ENCODE results near the gene SDK1. TPM values are rescaled to one million over a fixed set of nuclear protein-coding genes. Genes with fewer than 3 reads are reported as not detected.

Gene SDK1
- total and polyA plus RNA-seq, 2 of the 8 experiments (the other 6 are each of a cell fraction or from before 2014, with no cell fraction given): 3.3 to 7.2 TPM

DNA sequence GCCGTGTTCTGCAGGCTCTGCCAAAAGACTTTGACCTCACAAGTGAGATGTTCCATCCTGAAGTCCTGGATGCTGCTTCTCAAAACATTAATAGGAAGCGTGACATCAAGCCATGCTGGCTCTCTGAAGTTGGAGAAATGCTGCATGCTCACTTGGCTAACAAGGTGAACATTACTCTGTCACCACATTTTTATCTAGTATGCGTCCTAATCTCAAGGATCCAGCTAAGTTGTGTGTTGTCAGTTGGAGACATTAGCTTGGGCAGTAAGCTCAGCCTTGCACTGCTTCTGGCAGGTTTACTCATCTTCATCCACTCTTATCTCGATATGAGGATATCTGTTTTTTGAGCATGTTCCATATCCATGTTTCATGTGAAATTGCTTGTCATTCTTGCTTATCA lies 165.2 kb downstream of the SDK1 start:
- no peaks in the 10 kb centered on the region for H3K4me1 ChIP-seq (replicated peaks in 1 of 4; ENCODE audit: control insufficient read depth in 3 of 4, insufficient read depth in 4 of 4, low read length in 3 of 4)
- H3K14ac ChIP-seq (ENCODE audit: insufficient read length): no peak overlapping the region
- no peak overlapping the region for H3K23ac ChIP-seq (ENCODE audit: insufficient read length)
- ChIA-PET POLR2A (ENCODE audit: partially characterized antibody) (no interaction called here), CTCF (ENCODE audit: partially characterized antibody) (interaction anchor here (1.2 kb wide), 1 partner anchor 16 kb away, joined by 3 read pairs; no protein-coding TSS in a partner anchor)
- no peak for TF ChIP-seq NANOG (IDR thresholded peaks at IDR 0.05; ENCODE audit: insufficient read depth, low read depth, low read length, poor library complexity, severe bottlenecking)
- TF ChIP-seq PHF8 (conservative IDR thresholded peaks at IDR 0.05; ENCODE audit: low read depth, low read length): no peak
- no peak for TF ChIP-seq GABPA (IDR thresholded peaks at IDR 0.05; ENCODE audit: borderline replicate concordance, insufficient read depth, low read length)
- no peak for TF ChIP-seq TCF12 (IDR thresholded peaks at IDR 0.05; ENCODE audit: low read depth, low read length)
- TF ChIP-seq POLR2AphosphoS5 (IDR thresholded peaks at IDR 0.05; ENCODE audit: low read depth, low read length): no peak
- no peak for TF ChIP-seq SIRT6 (IDR thresholded peaks at IDR 0.05; ENCODE audit: low read length)
- no peak for TF ChIP-seq EGR1 (IDR thresholded peaks at IDR 0.05; ENCODE audit: borderline replicate concordance, low read depth, low read length)
- TF ChIP-seq, protein P1, sequence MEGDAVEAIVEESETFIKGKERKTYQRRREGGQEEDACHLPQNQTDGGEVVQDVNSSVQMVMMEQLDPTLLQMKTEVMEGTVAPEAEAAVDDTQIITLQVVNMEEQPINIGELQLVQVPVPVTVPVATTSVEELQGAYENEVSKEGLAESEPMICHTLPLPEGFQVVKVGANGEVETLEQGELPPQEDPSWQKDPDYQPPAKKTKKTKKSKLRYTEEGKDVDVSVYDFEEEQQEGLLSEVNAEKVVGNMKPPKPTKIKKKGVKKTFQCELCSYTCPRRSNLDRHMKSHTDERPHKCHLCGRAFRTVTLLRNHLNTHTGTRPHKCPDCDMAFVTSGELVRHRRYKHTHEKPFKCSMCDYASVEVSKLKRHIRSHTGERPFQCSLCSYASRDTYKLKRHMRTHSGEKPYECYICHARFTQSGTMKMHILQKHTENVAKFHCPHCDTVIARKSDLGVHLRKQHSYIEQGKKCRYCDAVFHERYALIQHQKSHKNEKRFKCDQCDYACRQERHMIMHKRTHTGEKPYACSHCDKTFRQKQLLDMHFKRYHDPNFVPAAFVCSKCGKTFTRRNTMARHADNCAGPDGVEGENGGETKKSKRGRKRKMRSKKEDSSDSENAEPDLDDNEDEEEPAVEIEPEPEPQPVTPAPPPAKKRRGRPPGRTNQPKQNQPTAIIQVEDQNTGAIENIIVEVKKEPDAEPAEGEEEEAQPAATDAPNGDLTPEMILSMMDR (IDR thresholded peaks at IDR 0.05; ENCODE audit: control extremely low read depth in 1 of 3, insufficient read depth in 1 of 3, low read depth in 1 of 3, low read length in 3 of 3): no peak
- TF ChIP-seq HDAC2 (IDR thresholded peaks at IDR 0.05; ENCODE audit: borderline replicate concordance in 1 of 2, low read depth in 2 of 2, low read length in 2 of 2): no peak
- no peak overlapping the region for H3K4ac ChIP-seq (replicated peaks; ENCODE audit: insufficient read length, low read depth, low read length)
- no peak overlapping the region for H2BK20ac ChIP-seq (ENCODE audit: low read length)
- no peak overlapping the region for H2BK15ac ChIP-seq (ENCODE audit: low read length)
- H3K23me2 ChIP-seq (ENCODE audit: low read depth, low read length): no peaks in the 10 kb centered on the region; the same call in 1 of the 2 replicates
- no peak overlapping the region for H4K91ac ChIP-seq (replicated peaks; ENCODE audit: insufficient read length, low read length)
- H3K36me3 ChIP-seq (ENCODE audit: control insufficient read depth in 2 of 4, insufficient read depth in 4 of 4, low read length in 3 of 4): no peaks in the 10 kb centered on the region
- H2AK5ac ChIP-seq (ENCODE audit: low read depth, low read length): no peak overlapping the region
- H2AFZ ChIP-seq (ENCODE audit: low read length): no peak overlapping the region
- H4K8ac ChIP-seq (ENCODE audit: extremely low read depth, insufficient read depth, low read length): no peak overlapping the region
- H4K20me1 ChIP-seq (replicated peaks in 1 of 2; ENCODE audit: control insufficient read depth in 1 of 2, insufficient read depth in 2 of 2, low read length in 2 of 2): no peaks in the 10 kb centered on the region
- H3K27me3 ChIP-seq (replicated peaks in 1 of 4; ENCODE audit: control insufficient read depth in 3 of 4, extremely low read depth in 1 of 4, insufficient read depth in 3 of 4, low read length in 3 of 4): no peaks in the 10 kb centered on the region
- no peak overlapping the region for H3K9ac ChIP-seq (replicated peaks in 1 of 4; ENCODE audit: extremely low read depth in 1 of 4, low read depth in 3 of 4, low read length in 3 of 4)
- H3K27ac ChIP-seq (ENCODE audit: low read depth, low read length): no peak overlapping the region
- no peaks in the 10 kb centered on the region for H3K9me3 ChIP-seq (ENCODE audit: insufficient read depth in 2 of 2, low read depth in 1 of 2, low read length in 1 of 2)
- no peak for FAIRE-seq
- H2BK120ac ChIP-seq (replicated peaks; ENCODE audit: low read depth, low read length): no peak overlapping the region
- no peaks in the 10 kb centered on the region for H3K79me2 ChIP-seq (ENCODE audit: control insufficient read depth in 1 of 2, insufficient read depth in 2 of 2, low read length in 2 of 2)
- H2BK12ac ChIP-seq (ENCODE audit: low read depth, low read length): no peak overlapping the region
- no peak overlapping the region for H3K4me2 ChIP-seq (ENCODE audit: insufficient read depth in 1 of 2, low read depth in 2 of 2, low read length in 2 of 2)
- H2BK5ac ChIP-seq (ENCODE audit: low read depth, low read length): no peak overlapping the region
- H3K56ac ChIP-seq (replicated peaks; ENCODE audit: insufficient read length, low read depth, low read length): no peak overlapping the region
- H4K5ac ChIP-seq (ENCODE audit: insufficient read length, low read depth, low read length): no peak overlapping the region
- no peak overlapping the region for H3K4me3 ChIP-seq (ENCODE audit: extremely low read depth in 1 of 4, insufficient read depth in 2 of 4, low read depth in 3 of 4, low read length in 4 of 4)
- no peaks in the 10 kb centered on the region for H3K79me1 ChIP-seq (ENCODE audit: low read depth, low read length)
- H3K18ac ChIP-seq (ENCODE audit: extremely low read depth, low read length): no peak overlapping the region
- WGBS, 2 experiments (ENCODE audit: extremely low coverage in 1 of 2, insufficient coverage in 1 of 2, insufficient read length in 1 of 2, insufficient replicate concordance in 2 of 2, low coverage in 1 of 2, low lambda C conversion rate in 2 of 2, missing lambda C conversion rate in 1 of 2): 97% methylated on average over 4 of the region's 4 CpGs; no CpG with 5 or more reads in 1 of the 2 experiments
- no peak for DNase-seq (ENCODE audit: low read depth in 1 of 2, low spot score in 2 of 2)
